Measurements from ENCODE around the gene PKIG. TPM values are rescaled to one million over a fixed set of nuclear protein-coding genes. Genes with fewer than 3 reads are reported as not detected.

Gene PKIG
- total and polyA plus RNA-seq, 2 of the 8 experiments (the other 6 are each of a cell fraction or from before 2014, with no cell fraction given) = 26.7 to 34.3 TPM

DNA sequence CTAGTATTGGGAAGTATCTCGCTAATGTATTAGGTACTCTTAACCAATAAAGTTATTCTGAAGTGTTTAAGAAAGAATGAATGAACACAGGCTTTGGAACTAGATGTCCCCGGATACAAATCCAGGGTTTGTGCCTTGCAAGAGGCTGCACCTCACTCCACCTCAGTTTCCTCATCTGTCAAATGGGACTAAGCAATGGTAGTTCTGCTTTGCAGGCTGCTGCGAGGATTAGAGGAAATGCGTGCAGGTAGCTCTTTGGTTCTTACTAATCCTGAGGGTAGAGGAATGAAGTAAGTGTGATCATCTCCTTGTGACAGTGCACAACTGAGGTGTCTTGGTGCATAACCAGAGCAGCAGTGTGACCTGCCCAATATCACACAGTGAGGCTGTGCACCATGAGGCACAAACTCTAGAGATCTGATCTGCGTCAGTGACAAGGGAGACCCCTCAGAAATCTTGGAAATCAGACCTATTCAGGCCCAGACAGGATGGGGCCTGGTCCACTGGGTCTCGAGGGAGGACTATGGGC lies 42.4 kb downstream of the PKIG start (continued):
- no peak for TF ChIP-seq CHD7 (IDR thresholded peaks at IDR 0.05; ENCODE audit: insufficient replicate concordance, low read length)
- no peak for TF ChIP-seq CHD2 (IDR thresholded peaks at IDR 0.05; ENCODE audit: low read length)
